ENCODE measurements around the gene KPNA2. TPM values are rescaled to one million over a fixed set of nuclear protein-coding genes. Genes with fewer than 3 reads are reported as not detected.

Gene KPNA2
- polyA plus RNA-seq, 3 donors: 23.2 to 36.1 (median 23.2) TPM

- peaks cover 0 to 12% of the 10 kb centered on the region in 2 donors for H3K36me3 Mint-ChIP-seq
- peaks cover 0 to 1% (median 0%) of the 10 kb centered on the region in 7 donors for H3K9me3 Mint-ChIP-seq
- Histone ChIP-seq H3K27ac (ENCODE audit: low read depth in 1 of 2, low read length in 2 of 2) (no peak overlapping the region), H3K79me2 (ENCODE audit: insufficient read depth, low read length) (no peaks in the 10 kb centered on the region), H3K4me2 (replicated peaks; ENCODE audit: extremely low read depth, low read length, poor library complexity, severe bottlenecking) (peak overlapping the region; percentile 19), H3K27me3 (ENCODE audit: control insufficient read depth in 2 of 2, insufficient read depth in 2 of 2, low read length in 2 of 2) (no peaks in the 10 kb centered on the region), H3K4me3 (replicated peaks in 1 of 3; ENCODE audit: low read depth in 2 of 3, low read length in 3 of 3) (no peak overlapping the region), H3K36me3 (replicated peaks in 1 of 2; ENCODE audit: control insufficient read depth in 1 of 2, insufficient read depth in 2 of 2, low read length in 2 of 2) (no peaks in the 10 kb centered on the region), H3K4me1 (ENCODE audit: control insufficient read depth in 1 of 2, insufficient read depth in 2 of 2, low read length in 2 of 2) (peaks cover 8 to 9% of the 10 kb centered on the region in 2 donors), H2AFZ (ENCODE audit: insufficient read depth, low read depth, low read length, poor library complexity, severe bottlenecking) (peak overlapping the region; percentile 35), H4K20me1 (ENCODE audit: insufficient read depth, low read length) (no peaks in the 10 kb centered on the region), H3K9me3 (replicated peaks in 1 of 2; ENCODE audit: control insufficient read depth in 1 of 2, insufficient read depth in 1 of 2, low read length in 2 of 2) (no peaks in the 10 kb centered on the region), H3K9ac (ENCODE audit: insufficient read depth, low read length, poor library complexity, severe bottlenecking) (no peak overlapping the region)
- 20% methylated on average over 7 of the region's 11 CpGs for WGBS (ENCODE audit: insufficient coverage)
- H3K27ac Mint-ChIP-seq: peak overlapping the region in 3 of 7 donors; percentile 27 to 60 (median 38)
- intact Hi-C loops (cut with micrococcal nuclease): no loop called here
- no peak for TF ChIP-seq CTCF (IDR thresholded peaks at IDR 0.05)
- no peak overlapping the region for H3K4me3 Mint-ChIP-seq
- peaks cover 0 to 4% (median 4%) of the 10 kb centered on the region in 3 donors for H3K27me3 Mint-ChIP-seq (ENCODE audit: low read depth in 3 of 3)
- peaks cover 26% of the 10 kb centered on the region for H3K4me1 Mint-ChIP-seq
- peak in 1 of 3 donors; percentile 8 for DNase-seq
Measured at GRCh38 chr17:68054296-68054900, 18.9 kb downstream of the KPNA2 start.

DNA sequence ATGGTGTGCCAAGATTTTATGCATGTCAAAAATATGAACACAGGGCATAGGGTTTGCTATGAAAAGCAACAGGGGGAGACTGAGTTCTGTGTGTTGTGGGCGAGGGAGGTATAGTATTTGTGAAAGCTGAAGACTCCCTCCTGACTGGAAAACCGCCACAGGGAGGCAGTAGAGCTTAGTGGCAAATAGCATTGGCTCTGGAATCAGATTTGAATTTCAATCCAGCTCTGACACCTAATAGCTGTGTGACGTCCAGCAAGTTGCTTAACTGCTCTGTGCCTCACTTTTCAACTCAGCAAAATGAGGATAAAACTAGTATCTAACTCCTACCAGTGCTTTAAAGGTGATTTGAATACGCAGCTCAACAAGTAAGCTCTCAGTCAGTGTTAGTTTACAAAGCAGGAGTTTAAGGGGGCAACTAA, 22.0 kb downstream of the KPNA2 start:
- intact Hi-C loops (cut with micrococcal nuclease): no loop called here
- WGBS (ENCODE audit: insufficient coverage): 67% methylated on average over 1 of the region's 4 CpGs
- H3K9me3 Mint-ChIP-seq: no peaks in the 10 kb centered on the region

More for the DNA sequence above, 22.0 kb downstream of the KPNA2 start:
- Mint-ChIP-seq H3K4me3 (no peak overlapping the region), H3K27ac (no peak overlapping the region), H3K36me3 (peaks cover 0 to 2% of the 10 kb centered on the region in 2 donors), H3K4me1 (peaks cover 19% of the 10 kb centered on the region), H3K27me3 (ENCODE audit: low read depth in 3 of 3) (peaks cover 2 to 4% (median 2%) of the 10 kb centered on the region in 3 donors)
- TF ChIP-seq CTCF (IDR thresholded peaks at IDR 0.05): peak; percentile 44
- H3K79me2 ChIP-seq (ENCODE audit: insufficient read depth, low read length): no peaks in the 10 kb centered on the region
- H3K27ac ChIP-seq (ENCODE audit: low read depth in 1 of 2, low read length in 2 of 2): no peak overlapping the region
- H3K36me3 ChIP-seq (replicated peaks in 1 of 2; ENCODE audit: control insufficient read depth in 1 of 2, insufficient read depth in 2 of 2, low read length in 2 of 2): no peaks in the 10 kb centered on the region
- H2AFZ ChIP-seq (ENCODE audit: insufficient read depth, low read depth, low read length, poor library complexity, severe bottlenecking): no peak overlapping the region
- no peaks in the 10 kb centered on the region for H4K20me1 ChIP-seq (ENCODE audit: insufficient read depth, low read length)
- H3K4me2 ChIP-seq (replicated peaks; ENCODE audit: extremely low read depth, low read length, poor library complexity, severe bottlenecking): no peak overlapping the region
- H3K4me3 ChIP-seq (replicated peaks in 1 of 3; ENCODE audit: low read depth in 2 of 3, low read length in 3 of 3): no peak overlapping the region
- H3K4me1 ChIP-seq (ENCODE audit: control insufficient read depth in 1 of 2, insufficient read depth in 2 of 2, low read length in 2 of 2): peaks cover 8 to 9% of the 10 kb centered on the region in 2 donors
- peak in 2 of 3 donors; percentile 21 to 23 for DNase-seq
- no peaks in the 10 kb centered on the region for H3K9me3 ChIP-seq (replicated peaks in 1 of 2; ENCODE audit: control insufficient read depth in 1 of 2, insufficient read depth in 1 of 2, low read length in 2 of 2)
- no peaks in the 10 kb centered on the region for H3K27me3 ChIP-seq (ENCODE audit: control insufficient read depth in 2 of 2, insufficient read depth in 2 of 2, low read length in 2 of 2)
- H3K9ac ChIP-seq (ENCODE audit: insufficient read depth, low read length, poor library complexity, severe bottlenecking): no peak overlapping the region

Data from CD14-positive monocyte (primary cell).